GM21717 (cell line): ENCODE measurements around the gene SCRG1.

Experiments
- ATAC-seq: cut with Tn5 transposase; IDR thresholded peaks from one replicate; pipeline ENCODE4 v1.9.1; 2021; ENCODE audit warnings: mild to moderate bottlenecking, moderate library complexity; ENCODE audit not compliant: unreplicated experiment

Gene SCRG1

GRCh38 chr4:173411106-173411693, 12.3 kb upstream of the SCRG1 start:
- ATAC-seq: no peak

- ATAC-seq: no peak
These were observed 11.2 kb upstream of the SCRG1 start for GRCh38 chr4:173410079-173410478.

- ATAC-seq: peak; percentile 69
These were observed 7.1 kb upstream of the SCRG1 start for GRCh38 chr4:173405840-173406606.

GRCh38 chr4:173404296-173404865, 5.5 kb upstream of the SCRG1 start:
- no peak for ATAC-seq

- no peak for ATAC-seq
These were observed 4.1 kb upstream of the SCRG1 start for GRCh38 chr4:173403051-173403450.

- ATAC-seq: no peak
These were observed 2.1 kb upstream of the SCRG1 start for GRCh38 chr4:173401063-173401462.

GRCh38 chr4:173398220-173398619, 696 bp downstream of the SCRG1 start:
- ATAC-seq: no peak

- ATAC-seq: no peak
These were observed 1.3 kb downstream of the SCRG1 start for GRCh38 chr4:173397604-173398003.

GRCh38 chr4:173391701-173392100, 7.2 kb downstream of the SCRG1 start:
- no peak for ATAC-seq

- no peak for ATAC-seq
These were observed 12.2 kb downstream of the SCRG1 start for GRCh38 chr4:173386751-173387150.

GRCh38 chr4:173382349-173382748, 16.6 kb downstream of the SCRG1 start:
- no peak for ATAC-seq

GRCh38 chr4:173381610-173382009, 17.3 kb downstream of the SCRG1 start:
- ATAC-seq: no peak

GRCh38 chr4:173380987-173381386, 17.9 kb downstream of the SCRG1 start:
- ATAC-seq: no peak

- ATAC-seq: no peak
These were observed 19.0 kb downstream of the SCRG1 start for GRCh38 chr4:173379929-173380328.

GRCh38 chr4:173374588-173374987, 24.3 kb downstream of the SCRG1 start:
- ATAC-seq: no peak

- ATAC-seq: peak; percentile 21
These were observed 27.4 kb downstream of the SCRG1 start for GRCh38 chr4:173371292-173372192.

- ATAC-seq: peak; percentile 74
These were observed 28.2 kb downstream of the SCRG1 start, which contains the start of gene SAP30 for GRCh38 chr4:173370477-173371291. Gene SAP30 (plus strand): TSS chr4:173370954. CDS start chr4:173371183, 229 bp downstream.

- peak; percentile 7 for ATAC-seq
These were observed 28.8 kb downstream of the SCRG1 start for GRCh38 chr4:173370130-173370476.

GRCh38 chr4:173367946-173368345, 31.0 kb downstream of the SCRG1 start:
- ATAC-seq: no peak

GRCh38 chr4:173367285-173367684, 31.6 kb downstream of the SCRG1 start:
- no peak for ATAC-seq
